Stimulated activated CD4-positive, alpha-beta T cell treated with anti-CD3 and anti-CD28 coated beads, TNF-alpha, amount 100 ng/mL, for 48 hours (primary cell): ENCODE measurements around the gene NHSL2.

Experiments used
- DNase-seq, 3 donors: peaks; one replicate each; pipeline ENCODE4 v3.0.0-alpha.2; 2020; ENCODE audit warnings: low read depth in 3 of 3

Gene NHSL2

DNA sequence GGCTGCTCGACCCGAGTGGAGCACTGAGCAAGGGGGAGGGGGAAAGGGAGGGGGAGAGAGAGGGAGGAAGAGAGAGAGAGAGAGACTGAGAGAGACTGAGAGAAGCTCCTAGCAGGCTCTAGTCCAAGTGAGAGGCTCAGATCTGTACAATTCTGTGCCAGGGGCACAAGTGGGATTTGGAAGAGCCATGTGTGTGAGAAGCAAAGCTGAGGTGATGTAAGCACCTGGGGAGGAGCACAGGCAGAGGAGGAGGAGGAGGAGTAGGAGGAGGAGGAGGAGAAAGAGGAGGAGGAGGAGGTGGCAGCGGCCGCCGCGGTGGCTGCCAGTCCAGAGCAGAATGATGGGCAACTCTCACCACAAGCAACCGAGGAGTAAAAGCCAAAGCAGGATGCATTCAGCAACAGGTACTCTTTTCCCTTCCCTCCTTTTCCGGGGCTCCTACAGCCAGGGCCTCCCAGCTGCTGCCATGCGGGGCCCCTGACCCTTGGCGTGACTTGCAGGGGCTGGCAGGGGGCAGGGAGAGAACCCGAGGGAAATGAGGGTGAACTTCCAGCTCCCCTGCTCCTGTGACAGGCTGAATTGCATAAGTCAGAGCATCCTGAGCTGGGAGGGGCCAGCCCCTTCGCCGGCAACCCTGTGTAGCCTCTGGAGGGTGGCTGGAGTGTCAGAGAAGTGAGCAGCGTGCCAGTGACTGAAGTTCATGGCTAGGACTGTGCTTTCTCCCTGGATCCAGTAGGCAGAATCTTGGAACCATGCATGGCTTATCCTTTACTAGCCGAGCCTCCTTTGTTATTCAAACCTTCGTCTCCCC is 158.9 kb downstream of the NHSL2 start:
- DNase-seq, result no peak

DNA sequence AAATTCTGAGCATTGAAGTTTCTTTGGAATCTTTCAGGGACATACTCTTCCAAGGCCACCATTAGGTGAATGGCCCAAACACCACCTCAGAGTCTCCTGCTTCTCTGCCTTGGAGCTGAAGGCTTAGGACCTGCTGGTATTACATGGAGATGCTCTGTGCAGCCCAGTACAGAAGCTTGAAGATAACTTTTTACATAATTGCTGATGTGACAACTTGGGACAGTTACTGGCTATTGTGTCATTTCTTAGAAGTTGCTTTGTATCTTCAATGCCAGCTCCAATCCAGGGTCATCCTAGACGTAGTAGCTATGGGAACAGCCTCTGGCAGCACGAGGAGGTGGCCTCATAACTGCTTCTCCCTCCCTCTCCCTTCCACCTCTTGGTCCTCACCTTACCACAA is 160.6 kb downstream of the NHSL2 start:
- no peak for DNase-seq

DNA sequence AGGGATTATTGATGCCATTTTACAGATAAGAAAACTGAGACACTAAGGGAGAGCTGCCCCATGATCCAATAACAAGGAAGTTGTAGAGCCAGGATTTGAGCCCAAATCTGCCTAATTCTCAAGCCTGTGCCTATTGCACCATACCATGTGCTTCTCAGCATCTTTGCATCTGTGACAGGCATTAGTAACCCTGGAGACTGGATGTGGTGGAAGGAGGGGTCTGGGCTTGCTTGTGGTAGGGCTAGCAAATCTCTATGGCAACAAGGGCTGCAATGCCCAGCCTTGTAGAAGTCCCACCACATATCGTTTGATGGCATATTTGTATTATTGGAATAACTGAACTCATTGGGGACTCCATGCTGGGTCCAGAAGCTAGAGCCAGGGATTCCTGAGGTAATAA is 163.0 kb downstream of the NHSL2 start:
- no peak for DNase-seq

DNA sequence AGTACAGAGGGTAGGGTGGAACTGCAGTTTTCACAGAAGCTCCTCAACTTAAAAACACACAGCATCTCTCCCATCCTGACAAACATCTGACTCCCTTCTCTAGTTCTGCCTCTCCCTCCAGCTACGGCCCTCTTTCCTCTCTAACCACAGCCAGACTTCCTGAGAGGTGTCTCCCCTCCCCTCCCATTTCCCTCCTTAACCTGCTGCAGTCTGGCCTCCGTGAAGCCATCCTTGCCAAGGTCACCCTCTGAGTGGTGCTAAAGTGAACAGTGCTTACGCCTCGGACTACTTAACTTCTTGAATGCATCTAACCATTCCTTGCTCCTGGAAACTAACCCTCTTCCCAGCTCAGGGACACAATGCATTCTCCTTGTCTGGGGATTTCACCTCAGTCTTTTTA is 167.8 kb downstream of the NHSL2 start:
- no peak for DNase-seq

DNA sequence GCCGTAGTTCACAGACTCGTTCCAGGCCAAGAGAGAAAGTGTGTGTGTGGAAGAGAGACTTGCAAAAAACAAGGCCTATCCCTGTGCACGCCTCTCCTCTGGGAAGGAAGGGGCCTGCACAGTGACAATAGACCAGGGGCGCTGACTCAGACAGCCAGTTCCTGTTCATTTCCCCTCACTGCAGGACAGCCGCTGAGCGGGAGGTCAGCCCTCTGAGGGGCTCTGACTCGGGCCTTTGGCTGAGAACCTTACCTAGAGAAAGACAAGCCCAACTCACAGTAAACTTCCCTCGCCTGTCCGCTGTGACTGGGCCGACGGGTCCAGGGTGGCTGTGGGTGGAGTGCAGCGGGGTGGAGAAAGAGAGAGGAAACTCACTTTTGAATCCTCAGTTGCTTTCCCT is 169.0 kb downstream of the NHSL2 start:
- DNase-seq, result no peak

DNA sequence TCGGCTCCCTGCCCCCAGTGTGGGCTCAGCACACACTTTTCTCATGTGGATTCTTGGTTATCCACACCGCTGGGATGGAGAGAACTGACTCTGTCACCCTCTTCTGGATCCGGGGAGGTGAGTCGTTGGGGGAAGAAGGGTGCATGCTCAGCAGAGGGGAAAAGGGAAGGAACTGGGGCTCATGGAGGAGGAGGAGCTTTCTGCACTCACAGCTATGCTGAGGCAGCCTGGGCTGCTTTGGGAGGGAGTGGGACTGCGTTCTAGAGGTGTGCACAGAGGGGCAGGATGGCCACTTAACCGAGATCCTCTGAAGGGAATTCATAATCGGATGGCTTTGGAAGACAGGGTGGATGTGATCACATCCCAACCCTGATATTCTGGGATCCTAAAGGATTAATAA is 169.5 kb downstream of the NHSL2 start:
- DNase-seq, result no peak

DNA sequence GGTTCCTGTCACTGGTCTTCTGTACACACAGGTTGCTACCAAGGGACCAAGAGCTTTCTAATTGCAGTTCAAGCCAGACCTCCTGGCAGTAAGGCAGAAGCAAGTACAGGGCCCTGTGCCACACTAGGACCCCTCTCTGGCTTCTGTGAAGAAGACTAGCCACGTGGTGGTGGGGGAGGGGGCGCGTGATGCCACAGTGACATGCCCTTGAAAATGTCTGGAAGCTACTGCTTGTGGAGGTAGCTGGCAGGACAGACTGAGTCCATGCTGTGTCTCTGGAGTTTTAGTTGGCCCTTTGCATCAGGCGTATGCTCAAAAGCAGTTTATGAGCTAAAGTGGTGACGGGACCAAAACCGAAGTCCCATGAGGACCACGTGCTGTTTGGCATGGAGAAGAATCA is 170.2 kb downstream of the NHSL2 start:
- DNase-seq, result no peak

DNA sequence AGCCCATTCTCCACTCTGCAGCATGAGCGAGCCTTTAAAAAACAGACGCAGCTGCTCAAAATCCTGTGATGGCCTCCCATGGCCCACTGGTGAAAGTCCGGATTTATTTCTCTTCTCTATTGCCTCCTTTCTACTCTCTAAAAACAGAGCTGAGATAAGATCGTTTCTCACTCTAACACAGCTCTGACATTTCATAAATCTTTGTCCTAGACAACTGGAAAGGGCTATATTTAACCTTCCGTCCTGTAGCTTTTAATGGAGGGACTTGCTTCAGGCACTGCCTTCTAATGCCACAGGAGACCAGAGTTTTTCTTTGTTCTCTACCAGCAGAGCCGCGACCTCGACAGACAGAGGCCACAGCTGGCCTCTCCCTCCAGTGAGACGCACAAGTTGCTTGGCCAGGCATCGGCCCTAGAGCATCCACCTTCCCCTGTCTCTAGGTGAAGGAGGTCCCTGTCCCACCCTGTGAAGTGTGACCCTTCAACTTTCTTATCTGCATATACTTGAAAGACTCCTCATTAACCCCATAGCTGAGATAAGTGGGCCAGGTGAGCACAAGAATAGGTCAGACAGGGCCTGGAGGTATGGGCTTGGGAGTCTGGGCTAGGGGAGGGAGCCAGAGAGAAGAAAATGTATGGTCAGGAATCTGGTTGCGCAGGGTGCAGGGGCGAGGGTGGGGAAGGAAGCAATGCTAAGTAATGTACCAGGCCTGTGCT is 171.1 kb downstream of the NHSL2 start:
- no peak for DNase-seq

DNA sequence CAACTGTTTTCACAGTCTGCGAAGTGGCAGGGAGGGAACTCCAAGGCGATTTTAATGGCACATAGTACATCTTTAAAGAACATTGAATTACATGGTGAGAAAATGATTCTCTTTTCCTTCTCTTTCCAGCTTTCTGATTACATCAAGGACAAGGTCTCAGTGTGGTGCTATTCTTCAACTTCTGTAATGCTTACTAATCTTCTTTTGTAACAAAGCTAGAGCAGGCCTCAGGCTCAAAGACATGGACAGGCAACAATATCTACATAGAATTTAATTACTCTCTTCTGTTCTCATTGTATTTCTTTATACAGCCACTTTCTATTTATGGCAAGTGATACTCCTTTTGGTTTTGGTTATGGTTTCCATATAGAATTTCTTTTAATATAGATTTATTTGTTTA is 172.6 kb downstream of the NHSL2 start:
- no peak for DNase-seq

DNA sequence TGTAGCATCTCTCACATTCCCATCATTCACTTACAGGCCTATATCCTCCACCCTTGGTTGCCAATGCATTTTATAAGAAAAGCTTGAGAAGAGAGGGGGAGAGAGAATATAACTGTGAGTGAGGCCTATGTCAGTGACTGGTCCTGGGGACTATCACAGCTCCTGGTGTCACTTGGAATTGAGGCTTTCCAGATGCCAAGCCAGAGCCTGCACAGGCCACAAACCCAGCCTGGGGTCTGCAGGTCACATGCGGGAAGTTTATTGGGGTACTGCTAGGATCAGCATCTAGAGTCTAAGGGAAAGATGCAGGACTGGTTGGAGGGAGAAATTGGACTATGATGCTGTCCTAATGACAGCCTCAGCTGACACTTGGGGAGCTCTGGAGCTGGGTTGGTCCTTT is 173.5 kb downstream of the NHSL2 start:
- DNase-seq, result no peak

DNA sequence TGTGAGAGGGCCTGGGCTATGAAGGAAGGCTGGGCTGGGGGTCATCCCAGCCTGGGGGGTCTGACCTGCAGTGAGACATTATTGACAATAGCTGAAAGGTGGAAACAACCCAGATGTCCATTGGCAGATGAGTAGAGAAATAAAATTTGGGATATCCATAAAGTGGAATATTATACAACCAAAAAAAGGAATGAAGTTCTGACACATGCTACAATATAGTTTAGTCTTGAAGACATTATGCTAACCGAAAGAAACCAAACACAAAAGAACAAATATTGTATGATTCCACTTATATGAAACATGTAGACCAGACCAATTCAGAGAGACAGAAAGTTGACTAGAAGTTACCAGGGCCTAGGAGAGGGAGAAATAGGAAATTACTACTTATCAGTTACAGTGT is 176.3 kb downstream of the NHSL2 start:
- no peak for DNase-seq

DNA sequence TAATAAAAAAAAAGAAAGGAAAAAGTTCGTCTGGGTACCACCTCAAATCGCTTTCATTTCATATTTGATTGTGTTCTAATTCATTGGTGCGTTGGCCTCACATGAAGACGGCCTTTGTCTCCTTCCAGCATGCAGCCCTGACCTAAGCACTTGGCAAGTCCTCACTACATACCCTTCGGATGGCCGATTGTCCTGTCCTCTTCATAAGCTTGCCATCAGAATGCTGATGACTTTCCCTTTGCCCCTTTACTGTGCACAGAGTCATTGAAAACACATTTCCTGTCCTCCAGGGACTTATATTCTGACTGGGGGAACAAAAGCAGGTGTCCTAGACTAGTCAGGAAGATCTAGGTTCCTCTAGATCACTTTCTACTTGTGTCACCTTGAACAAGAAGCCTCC is 178.1 kb downstream of the NHSL2 start:
- DNase-seq, result no peak

DNA sequence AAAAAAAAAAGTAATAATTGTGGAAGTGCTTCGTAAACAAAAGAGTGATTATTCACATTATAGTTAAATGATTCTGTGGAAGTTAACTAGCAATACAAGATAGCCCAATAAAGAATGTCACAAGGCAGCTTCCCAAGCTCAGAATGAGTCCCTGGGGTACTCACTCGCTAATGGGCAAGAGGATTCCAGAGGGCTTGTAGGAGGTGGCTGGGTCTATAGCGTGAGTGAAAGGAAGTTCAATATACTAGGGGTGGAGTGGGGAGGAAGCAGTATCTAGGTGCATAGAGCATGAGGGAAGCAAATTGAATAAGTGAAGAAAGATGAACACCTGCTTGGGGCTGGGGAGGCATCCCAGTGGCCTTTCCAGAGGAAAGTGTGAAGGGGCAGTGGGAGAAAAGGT is 178.6 kb downstream of the NHSL2 start:
- no peak for DNase-seq

DNA sequence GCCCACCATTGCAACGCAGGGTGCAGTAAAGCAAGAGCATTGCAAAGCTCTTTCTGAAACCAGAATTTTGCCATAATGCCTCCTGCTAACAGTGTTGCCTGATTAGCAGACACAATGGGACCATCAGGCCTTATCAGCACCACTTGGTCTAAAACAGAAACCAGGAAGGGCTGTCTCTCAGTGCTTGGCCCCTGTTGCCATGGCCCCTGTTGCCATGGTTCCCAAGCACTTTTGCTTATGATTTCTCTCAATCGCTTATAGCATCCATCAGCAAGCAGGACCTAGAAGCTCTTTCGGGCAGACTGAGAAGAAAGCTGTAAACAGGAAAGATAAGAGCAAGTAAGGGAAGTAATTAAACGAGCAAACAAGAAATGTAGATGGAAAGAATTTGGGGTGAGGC is 184.2 kb downstream of the NHSL2 start:
- DNase-seq, result peak in 1 of 3 donors; percentile 16

DNA sequence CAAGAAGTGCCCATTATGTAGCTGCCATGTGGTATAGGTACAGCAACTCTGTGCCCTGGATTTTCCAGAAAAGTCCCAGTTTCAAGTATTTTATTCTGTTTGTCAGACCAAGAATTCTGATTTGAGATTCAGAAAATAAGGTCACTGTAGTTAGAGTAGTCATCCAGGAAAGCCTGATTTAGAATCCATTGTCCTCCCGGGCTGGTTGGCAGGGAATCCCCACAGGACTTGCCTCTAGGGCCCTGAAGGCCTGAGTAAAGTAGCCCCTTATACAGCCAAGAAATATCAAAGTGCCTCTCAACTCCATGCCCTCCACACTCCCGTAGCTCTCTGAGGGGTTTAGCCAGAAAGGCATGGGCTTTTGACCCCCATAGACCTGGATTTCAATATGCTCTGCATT is 184.7 kb downstream of the NHSL2 start:
- DNase-seq, result no peak

DNA sequence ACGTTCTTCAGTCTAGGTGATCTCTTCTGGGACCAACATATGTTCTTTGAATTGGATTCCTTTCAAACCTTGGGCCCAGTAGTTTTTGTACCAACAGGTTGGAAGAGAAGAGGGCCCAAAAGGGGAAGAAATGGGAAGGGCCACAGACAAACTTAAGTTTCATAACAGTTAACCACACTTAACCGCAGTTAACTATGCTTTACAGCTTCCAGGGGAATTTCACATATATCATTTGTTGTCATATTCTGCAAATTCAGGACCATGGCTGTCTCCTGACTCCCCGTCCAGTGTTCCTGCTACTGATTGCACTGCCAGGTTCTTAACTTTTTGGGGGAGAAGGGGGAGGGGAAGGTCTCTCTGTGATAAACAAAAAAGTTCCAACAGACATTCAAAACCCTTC is 186.5 kb downstream of the NHSL2 start:
- DNase-seq, result no peak

DNA sequence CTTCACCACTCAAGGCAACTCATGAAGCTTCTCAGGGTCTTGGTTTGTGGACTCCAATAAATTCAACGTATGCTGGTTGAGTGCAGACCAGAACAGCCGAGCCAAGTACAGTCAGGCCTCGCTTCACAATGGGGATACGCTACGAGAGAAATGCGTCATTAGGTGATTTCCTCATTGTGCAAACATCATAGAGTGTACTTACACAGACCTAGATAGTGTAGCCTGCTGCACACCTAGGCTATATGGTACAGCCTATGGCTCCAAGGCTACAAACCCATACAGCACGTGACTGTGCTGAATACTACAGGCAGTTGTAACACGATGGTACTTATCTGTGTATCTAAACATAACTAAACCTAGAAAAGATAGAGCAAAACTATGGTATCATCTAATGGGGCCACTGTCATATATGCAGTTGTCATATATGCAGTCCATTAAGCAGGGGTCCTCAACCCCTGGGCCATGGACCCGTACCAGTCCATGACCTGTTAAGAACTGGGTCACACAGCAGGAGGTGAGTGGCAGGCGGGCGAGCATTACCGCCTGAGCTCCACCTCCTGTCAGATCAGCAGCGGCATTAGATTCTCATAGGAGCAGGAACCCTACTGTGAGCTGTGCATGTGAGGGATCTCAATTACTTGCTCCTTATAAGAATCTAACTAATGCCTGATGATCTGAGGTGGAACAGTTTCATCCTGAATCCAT is 189.6 kb downstream of the NHSL2 start:
- no peak for DNase-seq

DNA sequence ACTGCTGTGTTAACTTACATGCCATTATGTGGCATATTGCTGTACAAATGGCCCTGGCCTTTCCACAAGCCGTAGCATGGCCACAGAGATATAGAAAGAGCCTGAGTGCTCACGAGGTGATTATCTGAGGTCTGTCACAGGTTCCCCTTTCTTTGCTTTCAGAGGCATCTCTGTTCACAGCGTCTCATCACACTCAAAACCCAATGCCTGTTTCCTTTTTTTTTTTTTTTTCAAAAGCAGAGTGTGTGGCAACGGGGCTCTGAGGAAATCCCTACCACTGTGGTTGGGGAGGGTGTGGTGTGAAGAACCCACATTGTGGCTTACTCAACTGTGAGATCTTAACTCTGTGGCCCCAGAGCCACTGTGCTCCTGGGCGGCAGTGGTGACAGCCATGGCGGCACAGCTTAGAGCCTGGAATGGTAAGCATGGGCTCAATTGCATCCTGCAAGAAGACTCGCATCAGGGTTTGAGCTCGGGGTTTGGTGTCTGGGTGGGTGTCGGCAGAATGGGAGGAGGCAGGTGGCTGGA is 190.2 kb downstream of the NHSL2 start:
- peak in 2 of 3 donors; percentile 18 to 39 for DNase-seq

DNA sequence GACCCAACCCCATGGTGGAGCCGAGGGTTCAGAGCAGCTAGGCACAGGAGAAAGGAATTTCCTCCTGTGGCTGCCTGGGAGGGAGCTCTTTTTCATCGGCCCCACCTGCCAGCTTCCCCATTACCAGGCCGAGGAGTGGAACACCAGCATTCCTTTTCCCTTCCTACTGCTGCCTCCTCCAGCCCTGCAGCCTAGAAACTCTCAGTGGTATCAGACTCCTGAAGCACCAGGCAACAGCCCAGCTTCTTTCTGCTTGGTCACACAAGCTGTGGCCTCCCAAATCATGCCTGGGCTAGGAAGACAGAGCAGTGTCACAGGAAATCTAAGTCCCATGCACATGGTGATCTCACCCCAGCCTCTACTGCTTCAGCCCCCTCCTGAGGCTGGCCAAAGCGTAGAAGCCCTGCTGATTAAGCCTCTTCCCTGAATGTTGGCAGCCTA is 191.0 kb downstream of the NHSL2 start:
- no peak for DNase-seq

DNA sequence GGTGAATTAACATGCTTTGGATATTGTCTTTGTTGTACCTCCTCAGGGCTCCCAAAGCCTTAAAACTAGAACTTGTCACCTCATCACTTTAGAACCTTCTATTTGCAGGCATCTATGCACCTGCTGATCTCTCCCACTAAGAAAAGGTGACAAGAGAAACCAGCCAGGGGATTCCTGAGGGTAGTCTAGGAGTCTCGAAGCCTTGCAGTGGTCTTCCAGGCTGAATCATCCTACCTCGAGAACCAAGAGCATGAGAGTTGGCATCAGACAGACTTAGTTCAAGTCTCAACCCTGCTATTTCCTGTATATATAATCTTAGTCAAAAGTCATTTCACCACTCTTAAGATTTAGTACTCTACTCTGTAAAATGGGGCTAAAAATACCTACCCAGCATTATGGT is 191.5 kb downstream of the NHSL2 start:
- DNase-seq, result no peak

DNA sequence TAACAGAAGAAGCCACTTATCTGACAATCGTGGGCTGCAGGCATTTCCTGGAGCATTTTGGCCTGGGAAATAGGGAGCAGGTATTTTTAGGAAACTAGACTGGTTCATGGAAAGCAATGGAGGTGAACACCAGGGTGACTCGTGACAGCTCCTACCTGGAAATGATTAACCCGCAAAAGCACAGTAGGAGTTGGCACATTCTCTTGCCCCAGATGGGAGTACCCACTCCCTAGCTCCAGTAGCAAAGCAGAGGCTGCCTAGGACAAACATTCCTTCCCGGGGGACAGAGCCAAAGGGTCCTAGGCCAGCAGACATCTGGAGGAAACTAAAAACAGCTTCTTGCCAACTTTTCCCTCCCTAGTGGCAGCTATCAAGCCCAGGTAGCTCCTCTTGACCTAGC is 192.1 kb downstream of the NHSL2 start:
- DNase-seq, result no peak

DNA sequence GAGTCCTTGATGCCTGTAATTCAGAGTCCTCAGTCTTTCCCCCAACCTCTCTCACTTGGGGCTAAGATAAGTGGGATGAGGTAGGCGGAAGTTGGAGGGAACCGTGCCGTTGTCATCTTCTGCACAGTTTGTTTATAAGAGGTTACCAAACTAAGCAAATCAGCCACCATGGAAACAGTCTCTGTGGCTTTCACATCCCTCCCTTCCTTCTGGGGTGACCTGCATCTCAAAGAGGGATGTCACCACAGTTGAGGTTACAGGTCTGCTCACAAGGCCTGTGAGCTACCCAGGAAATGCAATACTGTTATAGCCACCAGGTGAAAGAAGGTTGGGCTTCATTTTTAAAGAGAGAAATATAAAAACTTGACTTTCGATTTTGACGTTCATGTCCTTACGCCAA is 194.8 kb downstream of the NHSL2 start:
- no peak for DNase-seq

DNA sequence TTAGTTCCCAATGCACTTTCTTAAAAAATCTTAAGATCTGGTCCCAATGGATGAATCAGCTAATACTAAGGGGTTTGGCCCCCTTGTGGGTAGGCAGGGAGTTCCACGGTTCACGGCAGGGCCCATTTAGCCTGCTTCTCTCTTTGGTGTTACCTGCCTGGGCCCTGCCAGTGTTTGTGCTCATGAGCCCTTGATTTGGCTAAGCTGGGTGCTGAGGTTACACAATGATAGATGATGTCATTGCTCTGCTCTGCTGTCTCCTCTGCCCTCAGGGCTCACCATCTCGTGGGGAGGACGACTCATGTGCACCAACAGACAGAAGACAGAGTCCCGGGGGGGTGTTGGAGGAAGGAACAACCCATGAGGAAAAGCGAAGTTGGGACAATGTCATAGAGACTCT is 196.7 kb downstream of the NHSL2 start:
- no peak for DNase-seq
